ENCODE results near the gene TMTC1. TPM values are rescaled to one million over a fixed set of nuclear protein-coding genes. Genes with fewer than 3 reads are reported as not detected.

Gene TMTC1
- polyA plus RNA-seq, 3 donors from 2014 or later = not detected

DNA sequence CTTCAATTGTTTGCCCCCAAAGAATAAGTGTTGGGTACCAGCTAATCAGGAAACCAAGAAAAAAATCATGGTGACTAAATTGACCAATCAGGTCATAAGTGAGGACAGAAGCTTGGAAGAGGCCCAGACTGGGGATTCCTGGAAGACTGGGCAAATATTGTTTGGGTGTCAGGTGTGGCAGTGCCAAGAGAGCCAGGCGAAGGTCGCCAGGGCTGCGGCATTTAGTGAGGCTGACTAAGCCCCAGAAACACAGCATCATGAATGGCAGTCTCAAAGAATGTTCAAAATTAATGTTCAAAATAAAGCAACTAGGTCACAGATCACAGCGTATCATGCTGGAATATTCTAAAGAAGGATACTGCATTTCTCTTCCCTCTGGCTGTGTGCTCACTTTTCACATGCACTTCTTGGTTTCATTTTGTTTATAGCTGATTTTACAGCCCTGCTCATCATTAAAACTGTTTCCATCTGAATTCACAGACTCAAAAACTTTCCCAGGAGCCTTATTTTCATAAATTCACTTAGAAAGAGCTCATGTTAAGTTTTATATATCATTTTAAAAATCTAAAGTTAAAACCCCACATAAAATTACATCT, 201.0 kb downstream of the TMTC1 start:
- Mint-ChIP-seq H3K27ac (no peak overlapping the region), H3K36me3 (no peaks in the 10 kb centered on the region), H3K27me3 (ENCODE audit: low read depth in 3 of 3) (peaks cover 0 to 5% (median 2%) of the 10 kb centered on the region in 3 donors), H3K4me1 (no peaks in the 10 kb centered on the region), H3K9me3 (no peaks in the 10 kb centered on the region), H3K4me3 (no peak overlapping the region)
- DNase-seq = no peak

DNA sequence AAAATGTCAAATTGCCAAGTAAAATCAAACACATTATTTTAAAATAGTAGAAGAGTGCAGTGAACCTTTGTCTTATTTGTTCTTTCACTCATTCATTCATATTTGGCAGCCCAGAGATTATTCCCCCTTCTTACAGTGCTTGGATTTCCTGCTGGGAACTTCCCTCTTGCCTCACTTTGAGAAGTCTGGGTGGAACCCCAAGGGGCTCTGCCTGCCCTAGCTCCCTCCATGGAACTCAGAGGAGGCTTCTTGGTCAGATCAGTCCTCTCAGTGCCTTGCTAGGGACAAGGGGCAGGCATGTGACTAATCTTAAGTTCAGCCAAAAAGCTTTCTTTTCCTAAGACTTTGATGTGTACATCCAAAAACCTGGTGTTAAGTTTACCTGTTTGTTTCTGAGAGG, 201.6 kb downstream of the TMTC1 start:
- no peak for DNase-seq
- Mint-ChIP-seq H3K27me3 (ENCODE audit: low read depth in 3 of 3) (peaks cover 0 to 5% (median 2%) of the 10 kb centered on the region in 3 donors), H3K36me3 (no peaks in the 10 kb centered on the region), H3K4me3 (no peak overlapping the region), H3K27ac (no peak overlapping the region), H3K4me1 (no peaks in the 10 kb centered on the region), H3K9me3 (no peaks in the 10 kb centered on the region)

DNA sequence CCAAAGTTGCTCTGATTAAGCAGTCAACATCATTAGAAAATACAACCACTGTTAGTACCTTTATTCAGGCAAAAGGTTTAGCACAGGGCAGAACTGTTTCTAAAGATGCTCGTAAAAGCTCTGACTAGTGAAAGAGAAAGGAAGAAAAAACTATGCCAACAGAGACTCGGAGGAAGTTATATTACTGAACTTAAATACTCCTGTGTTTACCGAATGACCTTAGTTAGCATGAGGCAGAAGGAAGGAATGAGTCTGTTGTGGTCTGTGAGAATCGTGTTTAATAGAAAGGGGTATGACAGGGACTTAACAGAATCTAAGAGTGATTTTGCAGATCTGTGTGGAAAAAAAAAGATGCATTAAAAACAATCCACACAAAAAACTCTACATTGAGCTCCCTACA, 202.1 kb downstream of the TMTC1 start:
- Mint-ChIP-seq H3K4me3 (no peak overlapping the region), H3K27me3 (ENCODE audit: low read depth in 3 of 3) (peaks cover 0 to 5% (median 2%) of the 10 kb centered on the region in 3 donors), H3K36me3 (no peaks in the 10 kb centered on the region), H3K9me3 (no peaks in the 10 kb centered on the region), H3K27ac (no peak overlapping the region), H3K4me1 (no peaks in the 10 kb centered on the region)
- DNase-seq = no peak

- H3K4me3 Mint-ChIP-seq = no peak overlapping the region
- DNase-seq = no peak
- no peaks in the 10 kb centered on the region for H3K9me3 Mint-ChIP-seq
- H3K4me1 Mint-ChIP-seq = no peaks in the 10 kb centered on the region
- no peak overlapping the region for H3K27ac Mint-ChIP-seq
- no peaks in the 10 kb centered on the region for H3K36me3 Mint-ChIP-seq
- peaks cover 0 to 5% (median 2%) of the 10 kb centered on the region in 3 donors for H3K27me3 Mint-ChIP-seq (ENCODE audit: low read depth in 3 of 3)
Observed at GRCh38 chr12:29580971-29581370, 202.8 kb downstream of the TMTC1 start.

DNA sequence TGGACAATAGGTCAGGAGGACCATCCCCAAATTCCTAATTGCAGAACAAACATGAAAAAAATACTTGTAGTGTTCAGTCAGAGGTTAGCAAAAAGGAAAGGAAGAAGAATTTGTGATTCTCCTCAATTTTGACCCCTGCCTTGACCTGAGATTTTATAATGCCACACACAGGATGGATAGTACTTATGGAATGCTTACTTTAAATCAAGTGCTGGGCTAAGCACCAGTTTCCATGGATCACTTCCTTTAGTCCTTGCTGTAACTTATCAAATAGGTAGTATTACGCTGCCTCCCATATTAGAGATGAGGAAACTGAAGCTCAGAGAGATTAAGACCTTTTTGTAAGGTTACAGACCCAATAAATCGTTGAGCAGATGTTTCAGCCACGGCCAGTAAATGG, 205.0 kb downstream of the TMTC1 start:
- DNase-seq = no peak
- no peak overlapping the region for H3K4me3 Mint-ChIP-seq
- no peaks in the 10 kb centered on the region for H3K9me3 Mint-ChIP-seq
- no peaks in the 10 kb centered on the region for H3K4me1 Mint-ChIP-seq
- peaks cover 0 to 4% (median 3%) of the 10 kb centered on the region in 3 donors for H3K27me3 Mint-ChIP-seq (ENCODE audit: low read depth in 3 of 3)
- H3K36me3 Mint-ChIP-seq = no peaks in the 10 kb centered on the region
- H3K27ac Mint-ChIP-seq = no peak overlapping the region

DNA sequence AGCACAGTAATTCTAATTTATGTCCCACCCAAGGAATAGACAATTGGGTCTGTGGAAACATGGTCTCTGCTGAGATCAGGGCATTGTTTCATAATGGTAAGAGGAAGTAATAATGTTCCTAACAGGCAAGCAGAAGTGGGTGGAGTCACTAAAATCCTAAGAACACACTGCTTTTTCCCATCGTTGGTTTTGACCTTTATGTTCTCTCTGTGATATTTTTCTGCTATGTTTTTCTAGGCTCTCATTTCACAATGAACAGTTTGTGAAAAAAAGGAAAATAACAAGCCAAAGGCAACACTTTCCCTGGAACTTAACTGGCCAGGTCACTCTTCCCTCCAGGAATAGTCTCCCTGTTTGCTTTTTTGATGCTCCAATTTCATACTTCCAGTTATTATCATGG, 205.7 kb downstream of the TMTC1 start:
- Mint-ChIP-seq H3K36me3 (no peaks in the 10 kb centered on the region), H3K9me3 (no peaks in the 10 kb centered on the region), H3K27ac (no peak overlapping the region), H3K4me3 (no peak overlapping the region), H3K4me1 (no peaks in the 10 kb centered on the region), H3K27me3 (ENCODE audit: low read depth in 3 of 3) (peaks cover 0 to 4% (median 4%) of the 10 kb centered on the region in 3 donors)
- DNase-seq = no peak

DNA sequence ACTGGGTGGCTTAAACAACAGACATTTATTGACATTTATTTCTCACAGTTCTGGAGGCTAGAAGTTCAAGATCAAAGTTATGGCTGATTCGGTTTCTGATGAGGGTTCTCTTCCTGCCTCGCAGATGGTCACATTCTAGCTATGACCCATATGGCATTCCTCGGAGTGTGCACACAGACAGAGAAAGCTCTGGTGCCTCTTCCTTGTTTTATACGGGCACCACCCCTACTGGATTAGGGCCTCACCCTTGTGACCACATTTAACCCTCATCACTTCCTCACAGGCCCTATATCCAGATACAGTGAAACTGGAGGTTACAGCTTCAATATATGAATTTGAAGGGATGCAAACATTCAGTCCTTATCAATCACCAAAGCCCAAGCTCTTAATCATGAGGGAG, 209.2 kb downstream of the TMTC1 start:
- H3K27me3 Mint-ChIP-seq (ENCODE audit: low read depth in 3 of 3) = peaks cover 0 to 6% (median 1%) of the 10 kb centered on the region in 3 donors
- no peak overlapping the region for H3K27ac Mint-ChIP-seq
- H3K4me1 Mint-ChIP-seq = no peaks in the 10 kb centered on the region
- H3K9me3 Mint-ChIP-seq = no peaks in the 10 kb centered on the region
- H3K4me3 Mint-ChIP-seq = no peak overlapping the region
- no peaks in the 10 kb centered on the region for H3K36me3 Mint-ChIP-seq
- no peak for DNase-seq

- H3K4me3 Mint-ChIP-seq = no peak overlapping the region
- H3K9me3 Mint-ChIP-seq = no peaks in the 10 kb centered on the region
- no peaks in the 10 kb centered on the region for H3K36me3 Mint-ChIP-seq
- H3K27me3 Mint-ChIP-seq (ENCODE audit: low read depth in 3 of 3) = peaks cover 0 to 6% (median 1%) of the 10 kb centered on the region in 3 donors
- H3K27ac Mint-ChIP-seq = no peak overlapping the region
- DNase-seq = no peak
- no peaks in the 10 kb centered on the region for H3K4me1 Mint-ChIP-seq
Observed at GRCh38 chr12:29572938-29573337, 210.8 kb downstream of the TMTC1 start.

DNA sequence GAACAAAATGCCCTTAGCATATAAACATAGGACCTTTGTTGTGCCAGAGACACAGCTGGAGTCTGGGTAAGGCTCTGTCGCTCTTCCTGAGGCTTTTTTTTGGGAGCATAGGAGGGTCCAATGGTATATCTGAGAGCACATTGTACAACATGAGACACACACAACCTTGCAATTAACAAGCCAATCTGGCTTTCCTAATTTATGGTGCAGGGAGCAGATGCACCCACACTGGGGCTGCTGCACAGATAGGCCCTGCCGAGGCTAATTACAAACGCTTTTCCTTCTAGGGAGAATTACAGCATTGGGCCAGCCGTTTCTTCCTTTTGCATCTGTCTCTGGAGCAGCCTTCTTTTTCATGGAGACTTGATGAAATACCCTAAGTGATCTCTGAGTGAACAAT, 211.3 kb downstream of the TMTC1 start:
- Mint-ChIP-seq H3K27me3 (ENCODE audit: low read depth in 3 of 3) (peaks cover 0 to 6% (median 1%) of the 10 kb centered on the region in 3 donors), H3K4me3 (no peak overlapping the region), H3K4me1 (no peaks in the 10 kb centered on the region), H3K36me3 (no peaks in the 10 kb centered on the region), H3K9me3 (no peaks in the 10 kb centered on the region), H3K27ac (no peak overlapping the region)
- no peak for DNase-seq

DNA sequence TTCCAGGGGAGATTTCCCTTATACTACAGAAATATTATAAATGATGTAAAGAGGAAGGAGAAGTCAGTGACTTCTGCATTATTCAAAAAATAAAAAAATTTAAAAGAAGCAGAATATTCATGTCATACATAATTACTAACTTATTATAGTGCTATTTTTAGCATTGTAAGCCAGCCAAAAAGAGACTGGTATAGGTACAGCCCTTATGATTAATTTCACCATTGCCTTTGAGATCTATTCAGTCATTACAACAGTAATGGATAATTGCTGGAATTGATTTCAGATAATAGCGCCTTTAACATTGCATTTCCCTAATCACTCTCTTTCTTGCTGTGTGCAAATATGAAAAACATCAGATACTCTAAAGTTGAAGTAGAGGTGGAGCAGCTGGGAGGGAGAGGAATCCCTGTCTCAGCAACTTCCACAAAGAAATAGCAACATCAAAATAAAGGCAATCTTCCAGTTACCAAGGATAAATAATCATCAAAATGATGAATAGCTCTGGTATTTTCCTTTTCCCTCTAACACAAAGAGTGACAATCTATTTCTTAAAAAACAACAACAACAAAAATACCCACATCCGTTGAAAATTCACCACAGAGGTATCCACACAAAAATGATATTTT, 214.5 kb downstream of the TMTC1 start:
- no peak for DNase-seq
- Mint-ChIP-seq H3K4me3 (no peak overlapping the region), H3K4me1 (peaks cover 0 to under 1% of the 10 kb centered on the region in 2 donors), H3K27ac (no peak overlapping the region), H3K9me3 (peaks cover 0 to 2% (median 0%) of the 10 kb centered on the region in 6 donors), H3K36me3 (no peaks in the 10 kb centered on the region), H3K27me3 (ENCODE audit: low read depth in 3 of 3) (peaks cover 0 to 3% (median 1%) of the 10 kb centered on the region in 3 donors)

DNA sequence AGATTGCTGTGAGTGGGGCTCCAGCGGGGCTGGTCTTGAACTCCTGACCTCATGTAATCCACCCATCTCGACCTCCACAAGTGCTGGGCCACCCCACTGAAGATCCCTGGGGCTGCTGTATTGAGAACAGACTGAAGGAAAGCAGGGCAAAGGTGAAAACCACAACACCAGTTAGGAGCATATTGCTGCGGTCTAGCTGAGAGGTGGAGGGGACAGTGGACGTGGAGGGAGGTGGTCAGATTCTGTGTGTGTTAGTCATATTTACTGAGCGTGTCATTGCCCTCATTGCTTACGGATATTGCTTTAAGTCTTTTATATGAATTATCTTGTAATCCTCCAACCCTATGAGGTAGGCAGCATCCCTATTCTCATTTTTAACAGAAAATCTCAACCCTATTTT, 217.3 kb downstream of the TMTC1 start:
- H3K27ac Mint-ChIP-seq = peak overlapping the region in 1 of 6 donors; percentile 35

DNA sequence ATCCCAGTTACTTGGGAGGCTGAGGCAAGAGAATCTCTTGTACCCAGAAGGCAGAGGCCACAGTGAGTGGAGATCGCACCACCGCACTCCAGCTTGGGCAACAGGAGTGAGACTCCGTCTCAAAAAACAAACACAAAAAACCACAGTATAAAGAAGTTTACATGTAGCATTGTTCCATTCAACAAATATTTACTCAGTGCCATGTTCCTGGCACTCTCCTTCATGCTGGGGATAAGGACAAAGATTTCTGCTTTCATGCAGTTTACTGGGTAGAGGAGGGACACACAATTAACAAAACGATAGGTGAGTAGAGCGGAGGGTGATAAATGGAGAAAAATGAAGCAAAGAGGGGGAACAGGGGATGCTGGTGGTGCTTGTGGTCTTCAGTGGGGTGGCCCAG, 218.0 kb downstream of the TMTC1 start:
- H3K9me3 Mint-ChIP-seq = peaks cover 0 to 2% (median 0%) of the 10 kb centered on the region in 6 donors
- no peaks in the 10 kb centered on the region for H3K36me3 Mint-ChIP-seq

More for the DNA sequence above, 217.3 kb downstream of the TMTC1 start:
- no peak for DNase-seq
- H3K27me3 Mint-ChIP-seq (ENCODE audit: low read depth in 3 of 3) = peaks cover 0 to 10% (median 1%) of the 10 kb centered on the region in 3 donors
- peaks cover 6 to 8% of the 10 kb centered on the region in 2 donors for H3K4me1 Mint-ChIP-seq
- H3K36me3 Mint-ChIP-seq = no peaks in the 10 kb centered on the region
- H3K4me3 Mint-ChIP-seq = no peak overlapping the region
- peaks cover 0 to 2% (median 0%) of the 10 kb centered on the region in 6 donors for H3K9me3 Mint-ChIP-seq

GRCh38 chr12:29564925-29565324, 218.8 kb downstream of the TMTC1 start:
- H3K4me3 Mint-ChIP-seq = no peak overlapping the region
- peaks cover 0 to 2% (median 0%) of the 10 kb centered on the region in 6 donors for H3K9me3 Mint-ChIP-seq
- H3K4me1 Mint-ChIP-seq = peaks cover 6 to 8% of the 10 kb centered on the region in 2 donors
- peaks cover 0 to 10% (median 1%) of the 10 kb centered on the region in 3 donors for H3K27me3 Mint-ChIP-seq (ENCODE audit: low read depth in 3 of 3)
- no peaks in the 10 kb centered on the region for H3K36me3 Mint-ChIP-seq
- no peak for DNase-seq
- no peak overlapping the region for H3K27ac Mint-ChIP-seq

More for the DNA sequence above, 218.0 kb downstream of the TMTC1 start:
- DNase-seq = no peak
- Mint-ChIP-seq H3K4me3 (no peak overlapping the region), H3K27ac (no peak overlapping the region), H3K4me1 (peaks cover 6 to 8% of the 10 kb centered on the region in 2 donors), H3K27me3 (ENCODE audit: low read depth in 3 of 3) (peaks cover 0 to 10% (median 1%) of the 10 kb centered on the region in 3 donors)

DNA sequence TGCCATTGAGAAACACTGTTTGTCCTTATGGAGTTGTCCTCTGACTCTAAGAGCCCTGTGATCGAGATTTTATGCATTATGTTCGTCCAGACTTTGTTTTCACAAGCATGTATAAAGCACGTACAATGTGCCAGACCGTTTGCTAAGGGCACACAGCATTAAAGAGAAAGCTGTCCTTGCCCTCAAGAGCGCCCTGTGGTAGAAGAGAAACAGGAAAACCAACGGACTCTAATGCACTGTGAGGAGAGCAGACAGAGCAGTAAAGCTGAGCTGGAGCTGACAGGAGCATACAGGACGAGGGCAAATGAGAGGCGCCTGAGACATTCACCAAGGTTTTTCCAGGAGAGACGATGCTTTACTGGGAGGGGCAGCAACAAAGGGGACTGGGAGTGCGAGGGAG, 220.1 kb downstream of the TMTC1 start:
- Mint-ChIP-seq H3K36me3 (no peaks in the 10 kb centered on the region), H3K27ac (no peak overlapping the region), H3K4me3 (peak overlapping the region in 4 of 5 donors; percentile 31 to 56 (median 40)), H3K27me3 (ENCODE audit: low read depth in 3 of 3) (peaks cover 0 to 11% (median 1%) of the 10 kb centered on the region in 3 donors), H3K9me3 (peaks cover 0 to 2% (median 0%) of the 10 kb centered on the region in 6 donors), H3K4me1 (peaks cover 6 to 8% of the 10 kb centered on the region in 2 donors)
- DNase-seq = no peak

Measured in immature natural killer cell (primary cell).